ENCODE results near the gene TICRR.

Gene TICRR

GRCh38 chr15:89657686-89658200, 82.5 kb downstream of the TICRR start:
- DNase-seq = no peak

- no peak for DNase-seq
These were observed 84.0 kb downstream of the TICRR start for GRCh38 chr15:89659295-89659694.

- DNase-seq = no peak
These were observed 85.3 kb downstream of the TICRR start for GRCh38 chr15:89660556-89660955.

GRCh38 chr15:89662893-89663626, 87.8 kb downstream of the TICRR start:
- DNase-seq = no peak

GRCh38 chr15:89664441-89665350, 89.4 kb downstream of the TICRR start:
- no peak for DNase-seq

GRCh38 chr15:89665449-89666181, 90.3 kb downstream of the TICRR start:
- DNase-seq = peak; percentile 18 to 34

GRCh38 chr15:89666184-89666857, 91.1 kb downstream of the TICRR start:
- DNase-seq = no peak

- DNase-seq = no peak
These were observed 91.8 kb downstream of the TICRR start for GRCh38 chr15:89666858-89667705.

GRCh38 chr15:89667706-89667960, 92.4 kb downstream of the TICRR start:
- DNase-seq = no peak

GRCh38 chr15:89668171-89668570, 92.9 kb downstream of the TICRR start:
- no peak for DNase-seq

- DNase-seq = no peak
These were observed 94.1 kb downstream of the TICRR start for GRCh38 chr15:89669309-89669865.

- no peak for DNase-seq
These were observed 94.7 kb downstream of the TICRR start for GRCh38 chr15:89669941-89670340.

GRCh38 chr15:89670971-89671560, 95.8 kb downstream of the TICRR start:
- DNase-seq = no peak

- no peak for DNase-seq
These were observed 96.4 kb downstream of the TICRR start for GRCh38 chr15:89671687-89672086.

- no peak for DNase-seq
These were observed 97.2 kb downstream of the TICRR start for GRCh38 chr15:89672221-89673164.

GRCh38 chr15:89673165-89673512, 97.9 kb downstream of the TICRR start:
- peak in 1 of 2 donors; percentile 12 for DNase-seq

- no peak for DNase-seq
These were observed 99.3 kb downstream of the TICRR start for GRCh38 chr15:89674526-89674925.

GRCh38 chr15:89675606-89676005, 100.3 kb downstream of the TICRR start:
- DNase-seq = no peak

- DNase-seq = no peak
These were observed 102.1 kb downstream of the TICRR start for GRCh38 chr15:89677381-89677780.

All from inflammatory macrophage treated with lipopolysaccharide for 1 hour (primary cell).